Measurements from ENCODE around the gene ZNF224.

ZNF224 gene

DNA sequence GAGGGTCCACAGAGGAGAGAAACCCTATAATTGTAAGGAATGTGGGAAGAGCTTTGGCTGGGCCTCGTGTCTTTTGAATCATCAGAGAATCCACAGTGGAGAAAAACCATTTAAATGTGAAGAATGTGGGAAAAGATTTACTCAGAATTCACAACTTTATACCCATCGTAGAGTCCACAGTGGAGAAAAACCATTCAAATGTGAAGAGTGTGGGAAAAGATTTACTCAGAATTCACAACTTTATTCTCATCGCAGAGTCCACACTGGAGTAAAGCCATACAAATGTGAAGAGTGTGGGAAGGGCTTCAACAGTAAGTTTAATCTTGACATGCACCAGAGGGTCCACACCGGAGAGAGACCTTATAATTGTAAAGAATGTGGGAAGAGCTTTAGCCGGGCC, 37.8 kb downstream of the ZNF224 start:
- no peaks in the 10 kb centered on the region for H3K4me1 ChIP-seq
- H3K9me3 ChIP-seq: peaks cover 0 to 91% (median 62%) of the 10 kb centered on the region in 3 donors
- no peak for DNase-seq
- H3K27me3 ChIP-seq: no peaks in the 10 kb centered on the region
- no peak overlapping the region for H3K4me3 ChIP-seq
- TF ChIP-seq, protein P1, sequence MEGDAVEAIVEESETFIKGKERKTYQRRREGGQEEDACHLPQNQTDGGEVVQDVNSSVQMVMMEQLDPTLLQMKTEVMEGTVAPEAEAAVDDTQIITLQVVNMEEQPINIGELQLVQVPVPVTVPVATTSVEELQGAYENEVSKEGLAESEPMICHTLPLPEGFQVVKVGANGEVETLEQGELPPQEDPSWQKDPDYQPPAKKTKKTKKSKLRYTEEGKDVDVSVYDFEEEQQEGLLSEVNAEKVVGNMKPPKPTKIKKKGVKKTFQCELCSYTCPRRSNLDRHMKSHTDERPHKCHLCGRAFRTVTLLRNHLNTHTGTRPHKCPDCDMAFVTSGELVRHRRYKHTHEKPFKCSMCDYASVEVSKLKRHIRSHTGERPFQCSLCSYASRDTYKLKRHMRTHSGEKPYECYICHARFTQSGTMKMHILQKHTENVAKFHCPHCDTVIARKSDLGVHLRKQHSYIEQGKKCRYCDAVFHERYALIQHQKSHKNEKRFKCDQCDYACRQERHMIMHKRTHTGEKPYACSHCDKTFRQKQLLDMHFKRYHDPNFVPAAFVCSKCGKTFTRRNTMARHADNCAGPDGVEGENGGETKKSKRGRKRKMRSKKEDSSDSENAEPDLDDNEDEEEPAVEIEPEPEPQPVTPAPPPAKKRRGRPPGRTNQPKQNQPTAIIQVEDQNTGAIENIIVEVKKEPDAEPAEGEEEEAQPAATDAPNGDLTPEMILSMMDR (IDR thresholded peaks at IDR 0.05): no peak
- H3K36me3 ChIP-seq: peaks cover 60 to 77% (median 76%) of the 10 kb centered on the region in 3 donors
- no peak overlapping the region for H3K27ac ChIP-seq
- intact Hi-C loops (cut with DNase I; ENCODE audit: low total_unique reads): no loop called here

- Histone ChIP-seq H3K4me3 (peak within 1 kb of the TSS; percentile 72 to 75), H3K36me3 (peaks cover 25% of the 10 kb centered on the region in 3 donors), H3K4me1 (peaks cover 0 to 18% (median 2%) of the 10 kb centered on the region in 4 donors), H3K27ac (peak within 1 kb of the TSS; percentile 73 to 83), H3K27me3 (no peaks in the 10 kb centered on the region), H3K9me3 (peaks cover 0 to 5% (median 0%) of the 10 kb centered on the region in 3 donors)
- DNase-seq: peak; percentile 81 to 91
- intact Hi-C loops (cut with DNase I; ENCODE audit: low total_unique reads): no loop called here
- TF ChIP-seq, protein P1 (IDR thresholded peaks at IDR 0.05): no peak
These were observed 47.3 kb downstream of the ZNF224 start, which contains the start of gene ZNF234 for GRCh38 chr19:44141191-44142058. Gene ZNF234 (plus strand): TSS chr19:44141554. CDS start chr19:44144633, 3,079 bp downstream.

GRCh38 chr19:44142059-44142433, 47.9 kb downstream of the ZNF224 start:
- TF ChIP-seq, protein P1 (IDR thresholded peaks at IDR 0.05): no peak
- peak overlapping the region; percentile 72 to 75 for H3K4me3 ChIP-seq
- DNase-seq: no peak
- H3K27ac ChIP-seq: peak overlapping the region; percentile 73 to 83
- peaks cover 31 to 32% (median 31%) of the 10 kb centered on the region in 3 donors for H3K36me3 ChIP-seq
- no peaks in the 10 kb centered on the region for H3K27me3 ChIP-seq
- peaks cover 0 to 6% (median 0%) of the 10 kb centered on the region in 3 donors for H3K9me3 ChIP-seq
- H3K4me1 ChIP-seq: peaks cover 0 to 18% (median 2%) of the 10 kb centered on the region in 4 donors
- intact Hi-C loops (cut with DNase I; ENCODE audit: low total_unique reads): no loop called here

DNA sequence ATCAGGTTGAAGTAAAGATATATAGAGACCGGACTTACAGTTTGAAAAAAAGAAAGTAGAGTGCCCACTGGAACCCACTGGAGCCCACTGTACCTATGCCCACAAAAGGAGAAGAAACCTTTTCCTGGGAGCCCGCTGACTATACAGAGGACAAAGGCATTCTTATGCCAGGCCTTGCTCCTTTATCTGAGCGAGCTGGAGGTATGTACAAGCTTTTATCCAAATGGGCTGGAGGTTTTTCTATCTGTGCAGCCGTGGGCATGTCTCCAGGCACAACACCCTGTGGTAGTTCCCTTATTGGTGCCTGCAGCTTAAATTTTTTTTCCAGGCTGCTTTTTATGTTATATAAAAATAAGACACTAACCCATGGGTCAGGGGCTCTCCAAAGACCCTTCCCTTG, 55.6 kb downstream of the ZNF224 start:
- no peak overlapping the region for H3K4me3 ChIP-seq
- no peaks in the 10 kb centered on the region for H3K27me3 ChIP-seq
- DNase-seq: no peak
- intact Hi-C loops (cut with DNase I; ENCODE audit: low total_unique reads): no loop called here
- peaks cover 2 to 56% (median 36%) of the 10 kb centered on the region in 3 donors for H3K9me3 ChIP-seq
- TF ChIP-seq, protein P1 (IDR thresholded peaks at IDR 0.05): no peak
- no peaks in the 10 kb centered on the region for H3K4me1 ChIP-seq
- H3K27ac ChIP-seq: no peak overlapping the region
- peaks cover 100% of the 10 kb centered on the region in 3 donors for H3K36me3 ChIP-seq

DNA sequence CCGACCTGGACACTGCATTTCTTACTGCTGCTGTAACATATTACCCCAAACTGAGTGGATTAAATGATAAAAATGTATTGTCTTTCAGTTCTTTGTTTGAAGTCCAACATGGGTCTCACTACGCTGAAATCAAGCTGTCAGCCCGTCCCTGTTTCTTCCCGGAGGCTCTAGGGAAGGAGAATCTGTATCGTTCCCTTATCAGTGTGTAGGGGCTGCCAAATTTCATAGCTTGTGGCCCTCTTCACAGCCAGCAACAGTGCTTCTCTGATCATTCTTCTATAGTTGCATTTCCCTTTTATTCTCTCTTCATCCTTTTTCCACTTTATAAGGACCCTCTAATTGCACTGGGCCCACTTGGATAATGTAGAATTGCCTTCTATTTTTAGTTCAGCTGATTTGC, 57.3 kb downstream of the ZNF224 start:
- DNase-seq: no peak
- Histone ChIP-seq H3K9me3 (peaks cover 6 to 68% (median 53%) of the 10 kb centered on the region in 3 donors), H3K36me3 (peaks cover 100% of the 10 kb centered on the region in 3 donors), H3K27me3 (no peaks in the 10 kb centered on the region), H3K27ac (no peak overlapping the region), H3K4me3 (no peak overlapping the region), H3K4me1 (no peaks in the 10 kb centered on the region)
- intact Hi-C loops (cut with DNase I; ENCODE audit: low total_unique reads): no loop called here
- TF ChIP-seq, protein P1 (IDR thresholded peaks at IDR 0.05): no peak

Data from tibial artery (tissue), 4 donors.